ENCODE results near the gene PLAAT3.
"Not testable (repeated sequence)": the region's sequence is repeated elsewhere in the genome, so short reads cannot be mapped to it uniquely, and the experiment has no call there.

PLAAT3 gene

GRCh38 chr11:63608353-63609345, 5.6 kb downstream of the PLAAT3 start:
- H3K36me3 ChIP-seq (ENCODE audit: control insufficient read depth, insufficient read depth, low read length): no peaks in the 10 kb centered on the region
- no peak overlapping the region for H3K27ac ChIP-seq (ENCODE audit: low read depth, low read length)
- H3K9ac ChIP-seq (ENCODE audit: low read depth, low read length): no peak overlapping the region
- no peaks in the 10 kb centered on the region; the same call in 1 of the 2 replicates for H3K27me3 ChIP-seq (ENCODE audit: control insufficient read depth, insufficient read depth, low read length)
- peaks cover 45% of the 10 kb centered on the region for H3K4me1 ChIP-seq (ENCODE audit: control insufficient read depth, insufficient read depth, low read length)
- no peak overlapping the region for H3K4me3 ChIP-seq (ENCODE audit: low read depth, low read length)
- H3K9me3 ChIP-seq (ENCODE audit: control insufficient read depth, insufficient read depth, low read length): no peaks in the 10 kb centered on the region

DNA sequence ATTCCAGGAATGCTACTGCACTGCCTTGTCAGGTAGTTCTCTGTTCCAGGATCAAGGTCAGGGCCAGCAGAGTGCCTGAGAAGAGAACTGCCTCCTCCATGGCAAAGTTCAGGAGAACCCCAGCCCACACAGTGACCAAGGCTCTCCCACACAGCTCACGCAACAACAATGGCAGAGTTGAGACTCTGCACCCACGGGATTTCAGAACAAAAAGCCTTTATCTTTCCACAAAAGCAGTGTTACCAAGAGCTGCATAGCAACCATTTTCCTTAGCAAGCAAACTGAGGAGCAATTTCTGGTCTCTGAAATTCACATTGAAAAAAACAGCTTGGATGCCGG, 11.1 kb downstream of the PLAAT3 start:
- Histone ChIP-seq H3K4me1 (ENCODE audit: control insufficient read depth, insufficient read depth, low read length) (peaks cover 8% of the 10 kb centered on the region; the same call in 1 of the 2 replicates), H3K4me3 (ENCODE audit: low read depth, low read length) (no peak overlapping the region), H3K27me3 (ENCODE audit: control insufficient read depth, insufficient read depth, low read length) (no peaks in the 10 kb centered on the region), H3K9me3 (ENCODE audit: control insufficient read depth, insufficient read depth, low read length) (no peaks in the 10 kb centered on the region), H3K27ac (ENCODE audit: low read depth, low read length) (peak overlapping the region; percentile 68), H3K9ac (ENCODE audit: low read depth, low read length) (no peak overlapping the region), H3K36me3 (ENCODE audit: control insufficient read depth, insufficient read depth, low read length) (0 out of 2 replicates have a peak, but pooled peaks cover 2% of the 10 kb centered on the region)

DNA sequence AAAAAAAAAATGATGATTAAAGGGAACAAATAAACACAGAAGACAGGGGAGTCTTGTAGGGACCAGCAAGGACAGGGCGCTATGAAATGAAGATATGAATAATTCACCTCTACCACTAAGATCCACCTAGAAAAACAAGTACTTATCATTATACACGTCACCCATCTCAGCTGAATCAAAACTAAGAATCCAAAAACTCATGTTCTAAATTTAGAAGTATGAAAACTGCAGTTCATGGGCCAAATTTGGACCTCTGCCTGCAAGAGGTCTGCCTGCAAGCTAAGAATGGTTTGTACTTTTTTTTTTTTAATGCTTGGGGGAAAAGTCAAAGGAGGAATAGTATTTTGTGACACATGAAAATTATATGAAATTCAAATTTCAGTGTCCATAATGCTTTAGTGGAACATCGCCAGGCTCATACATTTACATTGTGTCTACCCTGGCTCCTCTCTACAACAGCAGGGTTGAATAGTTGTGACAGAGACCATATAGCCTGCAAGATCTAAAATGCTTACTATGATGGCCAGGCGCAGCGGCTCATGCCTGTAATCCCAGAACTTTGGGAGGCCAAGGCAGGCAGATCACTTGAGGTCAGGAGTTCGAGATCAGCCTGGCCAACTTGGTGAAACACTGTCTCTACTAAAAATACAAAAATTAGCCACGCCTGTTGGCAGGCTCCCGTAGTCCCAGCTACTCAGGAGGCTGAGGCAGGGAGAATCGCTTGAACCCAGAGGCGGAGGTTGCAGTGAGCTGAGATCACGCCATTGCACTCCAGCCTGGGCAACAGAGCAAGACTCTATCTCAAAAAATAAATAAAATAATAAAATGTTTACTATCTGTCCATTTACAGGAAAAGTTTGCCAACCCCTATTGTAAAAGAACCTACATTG, 11.7 kb downstream of the PLAAT3 start:
- not testable (repeated sequence) for H3K27me3 ChIP-seq (ENCODE audit: control insufficient read depth, insufficient read depth, low read length); H3K4me1 ChIP-seq (ENCODE audit: control insufficient read depth, insufficient read depth, low read length); H3K36me3 ChIP-seq (ENCODE audit: control insufficient read depth, insufficient read depth, low read length); H3K4me3 ChIP-seq (ENCODE audit: low read depth, low read length); H3K9ac ChIP-seq (ENCODE audit: low read depth, low read length); H3K9me3 ChIP-seq (ENCODE audit: control insufficient read depth, insufficient read depth, low read length)
- peak overlapping the region; percentile 68 for H3K27ac ChIP-seq (ENCODE audit: low read depth, low read length)

DNA sequence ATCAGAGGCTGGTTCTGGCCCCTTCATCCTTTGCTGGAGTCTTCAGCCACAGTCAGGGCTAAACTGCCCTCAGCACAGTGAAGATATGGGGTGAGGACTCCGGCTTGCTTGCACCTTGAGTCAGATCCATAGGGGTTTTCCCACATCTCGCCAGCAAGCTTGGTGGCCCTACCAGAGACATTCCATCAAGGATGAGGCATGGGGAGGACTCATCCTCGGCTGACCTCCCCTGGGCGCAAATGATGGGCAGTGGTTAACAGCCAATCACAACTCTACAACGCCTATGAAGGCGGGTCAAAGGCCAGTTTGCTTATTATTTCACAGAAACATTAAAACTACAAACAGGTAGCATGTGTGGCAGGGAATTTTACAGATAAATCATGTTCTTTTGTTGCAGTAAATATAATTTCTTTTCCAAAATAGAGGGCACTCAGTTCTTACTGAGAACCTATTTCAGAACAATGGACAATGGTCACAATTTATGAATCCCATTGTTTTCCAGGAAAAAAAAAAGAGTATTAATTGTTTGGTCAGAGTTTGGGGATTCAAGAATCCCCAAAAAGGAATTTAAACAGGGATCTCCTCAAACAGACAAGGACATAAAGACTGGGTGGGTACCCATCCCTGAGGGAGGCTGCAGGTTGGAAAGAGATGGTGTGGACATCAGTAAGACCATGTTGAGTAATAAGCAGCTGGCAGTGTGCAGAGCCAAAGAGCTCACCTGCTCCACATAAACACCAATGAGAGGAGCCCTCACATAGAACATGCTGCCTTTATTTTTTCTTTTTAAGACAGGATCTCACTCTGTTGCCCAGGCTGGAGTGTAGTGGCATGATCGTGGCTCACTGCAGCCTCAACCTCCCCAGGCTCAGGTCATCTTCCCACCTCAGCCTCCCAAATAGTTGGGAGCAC, 14.8 kb downstream of the PLAAT3 start:
- H3K4me1 ChIP-seq (ENCODE audit: control insufficient read depth, insufficient read depth, low read length): peaks cover 8% of the 10 kb centered on the region; the same call in 1 of the 2 replicates
- H3K4me3 ChIP-seq (ENCODE audit: low read depth, low read length): no peak overlapping the region

DNA sequence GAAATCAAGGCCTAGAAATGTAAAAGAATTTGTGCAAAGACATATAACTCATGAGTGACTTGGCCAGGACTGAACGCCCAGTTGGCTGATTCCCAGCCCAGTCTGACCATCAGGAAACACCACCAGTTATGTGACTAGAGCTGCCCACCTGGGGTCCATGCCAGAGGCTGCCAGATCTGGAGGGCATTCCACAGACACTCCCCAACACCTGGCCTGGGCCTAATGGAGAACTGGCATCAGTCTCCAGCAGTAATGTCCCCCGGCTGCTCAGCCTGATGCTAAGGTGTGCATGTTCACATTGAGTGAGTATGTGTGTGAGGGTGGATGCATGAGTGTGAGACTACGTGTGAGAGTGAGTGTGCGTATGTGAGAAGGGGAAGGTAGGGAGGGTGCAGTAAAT, 15.7 kb downstream of the PLAAT3 start:
- no peaks in the 10 kb centered on the region for H3K27me3 ChIP-seq (ENCODE audit: control insufficient read depth, insufficient read depth, low read length)

More for the DNA sequence above, 14.8 kb downstream of the PLAAT3 start:
- Histone ChIP-seq H3K27me3 (ENCODE audit: control insufficient read depth, insufficient read depth, low read length) (no peaks in the 10 kb centered on the region), H3K36me3 (ENCODE audit: control insufficient read depth, insufficient read depth, low read length) (peaks cover 29% of the 10 kb centered on the region), H3K27ac (ENCODE audit: low read depth, low read length) (no peak overlapping the region), H3K9me3 (ENCODE audit: control insufficient read depth, insufficient read depth, low read length) (peaks cover 3% of the 10 kb centered on the region; the same call in 1 of the 2 replicates), H3K9ac (ENCODE audit: low read depth, low read length) (no peak overlapping the region)

GRCh38 chr11:63595296-63595695, 18.9 kb downstream of the PLAAT3 start:
- no peaks in the 10 kb centered on the region for H3K27me3 ChIP-seq (ENCODE audit: control insufficient read depth, insufficient read depth, low read length)
- no peak overlapping the region for H3K4me3 ChIP-seq (ENCODE audit: low read depth, low read length)
- peaks cover 3% of the 10 kb centered on the region; the same call in 1 of the 2 replicates for H3K9me3 ChIP-seq (ENCODE audit: control insufficient read depth, insufficient read depth, low read length)
- H3K9ac ChIP-seq (ENCODE audit: low read depth, low read length): no peak overlapping the region
- no peaks in the 10 kb centered on the region for H3K4me1 ChIP-seq (ENCODE audit: control insufficient read depth, insufficient read depth, low read length)
- peaks cover 59% of the 10 kb centered on the region for H3K36me3 ChIP-seq (ENCODE audit: control insufficient read depth, insufficient read depth, low read length)
- H3K27ac ChIP-seq (ENCODE audit: low read depth, low read length): no peak overlapping the region

More for the DNA sequence above, 15.7 kb downstream of the PLAAT3 start:
- H3K9me3 ChIP-seq (ENCODE audit: control insufficient read depth, insufficient read depth, low read length): peaks cover 3% of the 10 kb centered on the region; the same call in 1 of the 2 replicates
- peaks cover 36% of the 10 kb centered on the region for H3K36me3 ChIP-seq (ENCODE audit: control insufficient read depth, insufficient read depth, low read length)
- H3K4me1 ChIP-seq (ENCODE audit: control insufficient read depth, insufficient read depth, low read length): peaks cover 6% of the 10 kb centered on the region; the same call in 1 of the 2 replicates
- H3K27ac ChIP-seq (ENCODE audit: low read depth, low read length): no peak overlapping the region
- H3K4me3 ChIP-seq (ENCODE audit: low read depth, low read length): no peak overlapping the region
- H3K9ac ChIP-seq (ENCODE audit: low read depth, low read length): no peak overlapping the region

- H3K27ac ChIP-seq (ENCODE audit: low read depth, low read length): no peak overlapping the region
- no peak overlapping the region for H3K4me3 ChIP-seq (ENCODE audit: low read depth, low read length)
- no peaks in the 10 kb centered on the region for H3K4me1 ChIP-seq (ENCODE audit: control insufficient read depth, insufficient read depth, low read length)
- no peaks in the 10 kb centered on the region for H3K27me3 ChIP-seq (ENCODE audit: control insufficient read depth, insufficient read depth, low read length)
- H3K9me3 ChIP-seq (ENCODE audit: control insufficient read depth, insufficient read depth, low read length): peaks cover 3% of the 10 kb centered on the region; the same call in 1 of the 2 replicates
- H3K36me3 ChIP-seq (ENCODE audit: control insufficient read depth, insufficient read depth, low read length): peaks cover 76% of the 10 kb centered on the region
- H3K9ac ChIP-seq (ENCODE audit: low read depth, low read length): no peak overlapping the region
Measured at GRCh38 chr11:63592975-63593395, 21.2 kb downstream of the PLAAT3 start.

DNA sequence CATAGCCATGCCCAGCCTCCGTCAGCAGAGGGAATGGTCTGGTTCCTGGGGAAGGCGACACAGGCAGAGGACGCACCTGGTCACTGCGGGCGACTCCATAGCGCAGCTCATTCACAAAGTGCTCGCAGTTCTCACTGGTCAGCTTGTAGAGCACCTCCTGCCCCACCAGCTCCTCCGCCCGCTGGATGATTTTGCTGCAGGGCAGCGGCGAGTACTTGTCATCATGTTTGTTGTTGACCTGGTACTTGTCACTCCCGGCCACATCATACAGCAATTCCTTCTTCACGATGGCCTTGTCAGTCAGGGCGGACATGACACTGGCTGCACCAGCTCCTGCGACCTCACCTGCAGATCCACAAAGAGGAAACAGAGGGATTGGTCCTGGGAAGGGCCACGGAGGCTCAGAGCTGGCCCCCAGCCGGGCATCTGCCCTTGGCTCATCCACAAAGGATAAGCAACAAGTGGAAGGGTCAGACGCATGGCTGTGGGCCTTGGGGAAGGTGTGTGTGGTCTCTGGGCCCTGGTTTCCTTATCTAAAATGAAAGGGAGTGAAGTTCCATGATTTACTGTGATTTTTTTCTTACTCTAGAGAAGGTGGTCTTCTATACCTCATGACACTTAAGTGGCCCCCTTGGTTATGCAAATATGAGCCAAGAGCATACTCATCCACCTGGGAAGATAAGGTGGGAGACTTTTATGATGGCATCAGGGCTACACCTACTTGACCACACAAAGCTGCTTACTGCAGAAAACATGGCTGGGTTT, 24.0 kb downstream of the PLAAT3 start:
- Histone ChIP-seq H3K27ac (ENCODE audit: low read depth, low read length) (no peak overlapping the region), H3K4me1 (ENCODE audit: control insufficient read depth, insufficient read depth, low read length) (no peaks in the 10 kb centered on the region), H3K9me3 (ENCODE audit: control insufficient read depth, insufficient read depth, low read length) (no peaks in the 10 kb centered on the region), H3K9ac (ENCODE audit: low read depth, low read length) (no peak overlapping the region), H3K4me3 (ENCODE audit: low read depth, low read length) (no peak overlapping the region), H3K27me3 (ENCODE audit: control insufficient read depth, insufficient read depth, low read length) (no peaks in the 10 kb centered on the region), H3K36me3 (ENCODE audit: control insufficient read depth, insufficient read depth, low read length) (peaks cover 79% of the 10 kb centered on the region)

DNA sequence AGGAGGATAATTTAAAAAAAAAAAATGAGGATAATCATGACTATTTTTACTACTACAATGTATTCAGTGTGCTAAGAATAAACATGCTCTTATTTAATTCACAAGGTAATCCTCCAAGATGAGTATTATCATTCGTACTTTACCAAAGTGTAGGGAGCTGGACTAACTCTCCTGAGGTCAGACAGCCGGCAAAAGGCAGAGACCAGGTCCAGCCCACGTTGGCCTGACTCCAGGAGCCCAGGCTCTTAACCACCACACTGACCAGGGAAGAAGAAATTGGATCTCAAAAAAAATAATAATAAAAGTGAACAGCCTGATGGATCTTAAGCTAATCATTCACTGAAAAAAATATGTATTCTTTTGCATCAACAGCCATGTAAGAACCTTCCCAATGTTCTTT, 25.2 kb downstream of the PLAAT3 start:
- H3K27ac ChIP-seq (ENCODE audit: low read depth, low read length): no peak overlapping the region
- no peaks in the 10 kb centered on the region for H3K27me3 ChIP-seq (ENCODE audit: control insufficient read depth, insufficient read depth, low read length)
- peaks cover 81% of the 10 kb centered on the region for H3K36me3 ChIP-seq (ENCODE audit: control insufficient read depth, insufficient read depth, low read length)
- H3K9me3 ChIP-seq (ENCODE audit: control insufficient read depth, insufficient read depth, low read length): no peaks in the 10 kb centered on the region
- H3K4me1 ChIP-seq (ENCODE audit: control insufficient read depth, insufficient read depth, low read length): no peaks in the 10 kb centered on the region
- H3K4me3 ChIP-seq (ENCODE audit: low read depth, low read length): no peak overlapping the region
- H3K9ac ChIP-seq (ENCODE audit: low read depth, low read length): no peak overlapping the region
